Activated CD8-positive, alpha-beta memory T cell treated with anti-CD3 and anti-CD28 coated beads for 36 hours (primary cell): ENCODE data around the gene THOC5. TPM values are rescaled to one million over a fixed set of nuclear protein-coding genes. Genes with fewer than 3 reads are reported as not detected.
"Not testable (repeated sequence)": the region's sequence is repeated elsewhere in the genome, so short reads cannot be mapped to it uniquely, and the experiment has no call there.

ENCODE experiments used
- CTCF ChIA-PET: fragments of 350-600 bp; sonication (Branson Sonifier 250); formaldehyde crosslinking; loops from one replicate; lab custom pipeline; 2021; ENCODE audit warnings: antibody characterized with exemption; lab: Charles Lee
- POLR2A ChIA-PET: fragments of 350-600 bp; sonication (Branson Sonifier 250); formaldehyde crosslinking; loops from one replicate; lab custom pipeline; 2021; ENCODE audit warnings: antibody characterized with exemption; lab: Charles Lee
- total RNA-seq, 2 experiments: library from RNA; stranded (reverse); gene quantifications; one replicate each; pipeline ENCODE4 v1.2.3, GENCODE V29; 2021

Gene THOC5
- total RNA-seq, 2 experiments from 2014 or later, result 60.6 to 65.2 TPM

GRCh38 chr22:29520851-29521250 lies 32.7 kb downstream of the THOC5 start:
- ChIA-PET CTCF (no interaction called here), POLR2A (no interaction called here)

- POLR2A ChIA-PET, result no interaction called here
- CTCF ChIA-PET, result no interaction called here
These were observed 33.6 kb downstream of the THOC5 start for GRCh38 chr22:29519996-29520395.

DNA sequence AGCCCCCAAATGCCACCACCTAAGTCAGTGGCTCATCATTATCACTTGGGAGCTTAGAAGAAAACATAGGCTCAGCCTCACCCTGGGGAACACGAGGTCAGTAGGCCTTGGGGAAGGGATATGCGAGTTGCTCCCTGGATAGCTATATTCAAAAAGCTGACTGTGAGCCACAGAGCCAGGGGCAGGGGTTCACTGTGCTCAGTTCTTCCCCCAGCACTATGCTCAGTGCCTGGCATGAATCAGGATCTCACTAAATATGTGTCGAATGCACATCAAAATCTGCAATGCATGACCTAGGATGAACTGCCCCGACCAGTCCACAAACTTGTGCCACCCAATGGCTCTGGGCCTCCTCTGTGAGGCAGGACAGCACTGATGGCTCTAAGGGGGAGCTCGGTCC lies 35.1 kb downstream of the THOC5 start:
- POLR2A ChIA-PET, result no interaction called here
- CTCF ChIA-PET, result no interaction called here

DNA sequence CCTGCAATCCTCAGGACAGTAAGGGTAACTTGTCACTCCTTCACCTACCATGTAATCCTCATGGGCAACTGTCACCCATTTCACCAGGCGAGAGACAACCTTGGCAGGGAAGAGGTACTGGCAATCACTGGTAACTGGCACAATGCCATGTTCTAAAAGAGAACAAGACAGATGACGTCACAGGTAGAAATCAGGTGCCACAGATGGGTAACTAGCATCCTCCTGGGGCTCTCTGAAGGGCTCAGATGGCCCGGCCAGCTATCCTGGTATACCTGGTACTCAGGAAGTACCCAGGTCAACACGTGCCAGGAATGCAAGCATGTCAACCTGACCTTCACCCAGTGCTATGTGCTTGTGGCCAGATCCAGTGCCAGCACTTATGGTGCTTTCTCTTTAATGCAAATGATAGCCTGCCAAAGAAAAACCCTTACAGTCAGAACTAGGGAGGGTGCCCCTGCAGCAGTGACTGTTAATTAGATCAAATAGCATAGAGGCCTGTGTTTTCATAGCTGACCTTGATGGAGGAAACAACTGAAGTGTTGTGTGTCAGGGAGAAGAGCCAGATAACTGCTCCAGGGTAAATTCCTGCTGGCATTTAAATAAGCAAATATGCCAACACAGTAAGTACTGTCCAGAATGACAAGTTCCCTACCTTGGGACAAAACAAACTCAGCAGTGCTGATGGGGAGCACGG lies 36.2 kb downstream of the THOC5 start:
- ChIA-PET CTCF (no interaction called here), POLR2A (no interaction called here)

DNA sequence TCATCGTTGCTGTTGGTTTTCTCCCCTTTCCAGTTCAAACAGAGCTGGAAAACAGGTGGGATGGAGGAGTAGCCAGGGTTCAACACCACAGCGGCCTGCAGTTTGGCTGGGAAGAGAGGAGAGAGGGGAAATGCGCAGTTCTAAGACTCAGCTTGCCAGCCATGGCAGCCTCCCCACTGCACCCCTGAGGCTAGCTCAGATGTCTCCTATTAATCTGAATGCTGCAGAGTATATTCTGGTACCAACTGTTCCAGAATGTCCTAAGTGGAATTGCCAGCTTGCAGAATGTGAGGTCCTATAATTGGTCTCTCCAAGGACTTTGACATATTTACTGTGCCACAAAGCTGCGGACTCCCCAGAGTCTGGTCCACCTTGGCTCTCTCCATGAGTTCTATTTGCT lies 41.5 kb downstream of the THOC5 start:
- ChIA-PET POLR2A (no interaction called here), CTCF (no interaction called here)

- ChIA-PET CTCF (no interaction called here), POLR2A (no interaction called here)
These were observed 42.3 kb downstream of the THOC5 start for GRCh38 chr22:29511126-29511862.

DNA sequence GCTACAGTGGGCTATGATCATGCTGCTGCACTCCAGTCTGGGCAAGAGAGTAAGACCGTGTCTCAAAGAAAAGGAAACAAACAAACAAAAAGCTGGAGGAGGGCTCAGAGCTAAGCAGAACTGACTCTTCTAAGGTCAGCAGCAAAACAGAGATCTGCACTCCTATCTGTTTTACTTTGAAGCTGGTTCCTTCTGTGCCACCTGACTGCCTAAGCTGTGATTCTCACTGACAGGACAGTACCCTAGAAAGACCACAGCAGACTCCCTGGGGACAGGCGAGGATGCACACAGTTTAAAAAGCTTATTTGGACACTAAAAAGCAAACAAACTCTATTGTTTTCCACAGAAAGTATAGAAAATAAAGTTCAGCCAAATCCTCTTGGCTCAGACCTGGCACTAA lies 43.0 kb downstream of the THOC5 start:
- ChIA-PET POLR2A (no interaction called here), CTCF (no interaction called here)

GRCh38 chr22:29509815-29510214 lies 43.7 kb downstream of the THOC5 start:
- POLR2A ChIA-PET, result no interaction called here
- CTCF ChIA-PET, result interaction anchor here (0.6 kb wide), 1 partner anchor 125 kb away, joined by 3 read pairs; no protein-coding TSS in a partner anchor

DNA sequence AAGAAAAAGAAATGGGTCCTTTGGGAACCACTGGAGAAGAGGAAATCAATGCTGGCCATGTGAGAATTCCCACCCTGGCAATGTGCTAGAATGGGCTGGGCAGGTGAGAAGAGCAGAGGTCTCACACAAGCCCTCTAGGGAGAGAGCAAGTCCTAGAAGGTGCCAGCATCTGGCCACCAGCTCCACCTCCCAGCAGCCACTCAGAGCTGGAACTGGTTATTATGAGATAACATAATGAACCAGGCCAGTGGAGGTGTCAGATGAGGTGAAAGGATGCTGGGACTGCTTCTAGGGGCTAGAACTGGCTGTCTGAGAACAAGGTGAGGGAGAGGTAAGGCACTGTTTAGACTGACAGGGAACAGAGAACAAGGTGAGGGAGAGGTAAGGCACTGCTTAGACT lies 44.3 kb downstream of the THOC5 start:
- ChIA-PET POLR2A (no interaction called here), CTCF (interaction anchor here (0.6 kb wide), 1 partner anchor 135 kb away, joined by 3 read pairs; no protein-coding TSS in a partner anchor)

DNA sequence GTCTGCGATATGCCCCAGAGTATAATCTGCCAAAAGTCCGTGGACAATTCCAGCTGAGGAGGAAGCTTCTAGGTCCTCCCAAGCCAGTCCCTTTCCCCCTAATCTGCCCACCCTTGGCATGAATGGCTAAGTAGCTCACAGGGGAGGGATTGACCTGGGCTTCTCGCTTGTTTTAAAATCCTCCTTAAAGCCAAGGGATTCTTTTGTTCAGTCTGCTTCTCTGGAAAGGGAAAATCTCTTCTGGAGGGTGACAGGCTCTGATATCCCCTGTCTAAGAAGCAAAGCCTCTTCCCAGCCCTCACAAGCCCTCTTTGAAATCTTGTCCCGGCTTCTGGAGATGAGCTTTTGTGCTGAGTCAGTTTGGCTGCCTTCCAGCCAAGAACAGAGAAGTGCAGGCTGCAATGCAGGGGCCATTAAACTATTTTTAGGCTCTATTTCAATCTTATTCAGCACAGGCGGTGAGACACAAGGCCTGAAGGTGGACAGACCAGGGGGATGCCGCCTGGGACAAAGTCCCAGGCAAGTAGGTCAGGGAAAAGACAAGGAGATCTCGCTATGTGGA lies 49.7 kb downstream of the THOC5 start:
- CTCF ChIA-PET, result no interaction called here
- POLR2A ChIA-PET, result no interaction called here

DNA sequence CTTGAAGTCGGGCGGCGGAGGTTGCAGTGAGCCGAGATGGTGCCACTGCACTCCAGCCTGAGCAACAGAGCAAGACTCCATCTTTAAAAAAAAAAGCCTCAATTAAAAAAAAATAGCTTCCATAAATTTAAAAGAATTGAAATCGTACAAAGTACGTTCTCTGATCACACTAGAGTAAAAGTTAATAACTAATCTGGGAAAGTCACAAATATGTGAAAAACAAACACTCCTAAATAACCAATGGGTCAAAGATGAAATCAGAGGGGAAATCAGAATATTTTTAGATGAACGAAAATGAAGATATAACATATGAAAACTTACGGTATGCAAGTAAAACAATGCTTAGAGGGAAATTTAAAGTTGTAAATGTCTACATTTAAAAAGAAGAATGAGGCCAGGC lies 53.7 kb downstream of the THOC5 start:
- POLR2A ChIA-PET, result no interaction called here
- CTCF ChIA-PET, result no interaction called here

- CTCF ChIA-PET, result no interaction called here
- POLR2A ChIA-PET, result no interaction called here
These were observed 59.9 kb downstream of the THOC5 start for GRCh38 chr22:29493636-29494035.

GRCh38 chr22:29491012-29491411 lies 62.5 kb downstream of the THOC5 start:
- CTCF ChIA-PET, result no interaction called here
- POLR2A ChIA-PET, result no interaction called here

GRCh38 chr22:29489127-29489780 lies 64.3 kb downstream of the THOC5 start:
- CTCF ChIA-PET, POLR2A ChIA-PET: not testable (repeated sequence)

GRCh38 chr22:29487426-29487986 lies 66.1 kb downstream of the THOC5 start:
- ChIA-PET POLR2A (no interaction called here), CTCF (no interaction called here)

DNA sequence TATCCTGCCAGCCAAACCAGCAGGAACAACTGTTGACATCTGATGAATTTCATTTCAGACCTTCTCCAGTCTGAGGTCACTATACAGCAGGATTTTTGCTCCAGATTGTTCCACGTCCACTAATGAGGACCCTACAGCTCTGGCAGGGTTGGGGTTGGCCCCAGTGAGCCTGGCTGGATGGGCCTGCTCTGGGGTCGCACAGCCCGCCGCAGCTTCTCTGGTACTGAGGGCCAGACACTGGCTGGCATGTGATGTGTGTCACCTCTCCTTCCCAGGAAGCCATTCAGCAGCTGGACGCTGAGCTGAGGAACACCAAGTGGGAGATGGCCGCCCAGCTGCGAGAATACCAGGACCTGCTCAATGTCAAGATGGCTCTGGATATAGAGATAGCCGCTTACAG lies 68.1 kb downstream of the THOC5 start:
- ChIA-PET POLR2A (no interaction called here), CTCF (no interaction called here)

- CTCF ChIA-PET, result no interaction called here
- POLR2A ChIA-PET, result no interaction called here
These were observed 68.9 kb downstream of the THOC5 start for GRCh38 chr22:29484642-29485041.

DNA sequence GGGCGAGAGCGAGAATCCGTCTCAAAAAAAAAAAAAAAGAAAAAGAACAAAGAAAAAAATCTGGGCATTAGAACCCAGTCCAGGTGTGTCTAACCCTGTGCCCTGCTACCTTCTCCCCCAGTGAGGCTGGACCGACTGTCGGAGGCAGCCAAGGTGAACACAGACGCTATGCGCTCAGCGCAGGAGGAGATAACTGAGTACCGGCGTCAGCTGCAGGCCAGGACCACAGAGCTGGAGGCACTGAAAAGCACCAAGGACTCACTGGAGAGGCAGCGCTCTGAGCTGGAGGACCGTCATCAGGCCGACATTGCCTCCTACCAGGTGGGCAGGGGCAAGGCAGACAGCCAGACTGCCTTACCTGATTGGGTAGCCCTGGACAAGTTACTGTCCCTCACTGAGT lies 70.3 kb downstream of the THOC5 start:
- POLR2A ChIA-PET, result no interaction called here
- CTCF ChIA-PET, result interaction anchor here (0.6 to 1.7 kb wide), 3 partner anchors 12 to 471 kb away, joined by 3 to 4 read pairs (median 3); partner anchors contain the start of gene RFPL1

DNA sequence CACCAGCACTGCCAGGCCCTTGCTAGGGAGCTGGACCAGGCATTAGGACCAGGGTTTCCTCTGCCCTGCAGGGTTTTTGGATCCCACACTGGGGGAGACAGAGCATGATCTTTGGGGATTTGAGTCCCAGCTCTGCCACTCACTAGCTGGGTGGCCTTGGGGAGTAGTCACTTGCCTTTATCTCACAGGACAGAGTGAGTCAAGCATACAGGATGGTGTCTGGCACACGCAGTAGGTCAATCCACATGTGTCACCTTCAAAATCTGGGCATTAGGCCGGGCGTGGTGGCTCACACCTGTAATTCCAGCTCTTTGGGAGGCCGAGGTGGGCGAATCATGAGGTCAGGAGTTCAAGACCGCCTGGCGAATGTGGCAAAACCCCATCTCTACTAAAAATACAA lies 70.8 kb downstream of the THOC5 start:
- POLR2A ChIA-PET, result no interaction called here
- CTCF ChIA-PET, result interaction anchor here (1.7 kb wide), 1 partner anchor 12 kb away, joined by 4 read pairs; no protein-coding TSS in a partner anchor

- ChIA-PET CTCF (interaction anchor here (1.7 kb wide), 1 partner anchor 11 kb away, joined by 4 read pairs; no protein-coding TSS in a partner anchor), POLR2A (no interaction called here)
These were observed 71.3 kb downstream of the THOC5 start for GRCh38 chr22:29482253-29482652.
